ENCODE results near the gene YBEY.
A peak's percentile ranks its signal among the peaks of the same experiment; 100 is the strongest.

The YBEY gene

GRCh38 chr21:46284077-46284644 lies 2.0 kb upstream of the YBEY start:
- peak overlapping the region; percentile 2 for H3K27ac Mint-ChIP-seq
- no peaks in the 10 kb centered on the region for H3K27me3 Mint-ChIP-seq
- H3K4me3 Mint-ChIP-seq: peak overlapping the region; percentile 96
- DNase-seq (no peak), ATAC-seq (no peak)
- H3K36me3 Mint-ChIP-seq (ENCODE audit: low read depth): peaks cover 31% of the 10 kb centered on the region
- no peaks in the 10 kb centered on the region for H3K9me3 Mint-ChIP-seq
- peaks cover 49% of the 10 kb centered on the region for H3K4me1 Mint-ChIP-seq

DNA sequence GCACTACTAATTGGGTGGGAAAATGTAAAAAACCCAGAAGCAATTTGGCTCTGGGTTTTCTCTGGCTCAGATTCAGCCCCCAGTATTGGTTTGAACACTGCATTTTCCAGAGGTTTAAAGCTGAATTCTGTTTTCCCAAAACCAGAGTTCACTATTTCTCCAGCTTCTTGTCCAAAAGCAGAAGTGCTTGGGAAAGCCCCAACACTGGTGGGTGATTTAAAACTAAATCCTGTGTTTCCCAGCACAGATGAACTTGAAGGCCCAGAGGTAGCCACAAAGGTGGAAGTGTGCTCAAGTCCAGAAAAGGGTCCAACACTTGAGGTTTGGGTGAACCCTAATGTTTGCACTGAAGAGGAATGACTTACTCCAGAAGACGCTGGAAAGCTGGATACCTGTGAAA lies 1.4 kb upstream of the YBEY start:
- Mint-ChIP-seq H3K4me3 (peak overlapping the region; percentile 96), H3K27ac (peak overlapping the region; percentile 87), H3K36me3 (ENCODE audit: low read depth) (peaks cover 30% of the 10 kb centered on the region), H3K4me1 (peaks cover 50% of the 10 kb centered on the region), H3K9me3 (no peaks in the 10 kb centered on the region), H3K27me3 (no peaks in the 10 kb centered on the region)
- no peak for ATAC-seq
- DNase-seq: no peak

DNA sequence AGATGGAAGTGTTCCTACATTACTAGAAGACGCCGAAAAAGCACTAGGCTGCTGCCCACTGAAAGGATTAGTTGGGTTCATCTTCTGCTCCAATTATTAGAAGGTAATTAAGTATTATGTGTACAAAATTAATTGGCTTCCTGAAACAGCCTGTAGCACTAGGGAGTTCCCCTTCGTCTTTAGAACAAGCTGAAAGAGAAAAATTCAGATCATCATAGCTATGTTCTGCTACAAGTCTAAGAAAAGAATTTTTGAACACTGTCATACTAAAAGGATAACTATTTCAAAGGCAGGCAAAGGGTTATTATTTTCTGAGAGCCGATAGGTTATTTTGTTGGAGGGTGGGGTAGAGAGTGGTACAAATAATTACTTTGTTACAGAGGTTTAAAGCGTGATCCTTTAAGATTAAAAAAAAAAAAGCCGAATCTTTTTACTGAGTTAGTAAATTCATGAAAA lies 908 bp upstream of the YBEY start, which contains the start of gene MCM3AP:
TSS of gene MCM3AP (minus strand) at position 406 of the 456 bp plus-strand sequence. CDS start at position 81, 325 bp downstream.
- peaks cover 48% of the 10 kb centered on the region for H3K4me1 Mint-ChIP-seq
- peak within 1 kb of the TSS; percentile 94 for H3K27ac Mint-ChIP-seq
- no peaks in the 10 kb centered on the region for H3K9me3 Mint-ChIP-seq
- ATAC-seq: no peak
- peak within 1 kb of the TSS; percentile 96 for H3K4me3 Mint-ChIP-seq
- DNase-seq: no peak
- H3K27me3 Mint-ChIP-seq: no peaks in the 10 kb centered on the region
- H3K36me3 Mint-ChIP-seq (ENCODE audit: low read depth): peaks cover 27% of the 10 kb centered on the region

- Mint-ChIP-seq H3K4me1 (peaks cover 47% of the 10 kb centered on the region), H3K4me3 (peak overlapping the region; percentile 96), H3K9me3 (no peaks in the 10 kb centered on the region), H3K27me3 (no peaks in the 10 kb centered on the region), H3K36me3 (ENCODE audit: low read depth) (peaks cover 26% of the 10 kb centered on the region), H3K27ac (peak overlapping the region; percentile 94)
- DNase-seq: no peak
- ATAC-seq: no peak
These were observed 483 bp downstream of the YBEY start for GRCh38 chr21:46286648-46287002.

GRCh38 chr21:46287541-46287940 lies 1.4 kb downstream of the YBEY start:
- Mint-ChIP-seq H3K36me3 (ENCODE audit: low read depth) (peaks cover 29% of the 10 kb centered on the region), H3K9me3 (no peaks in the 10 kb centered on the region), H3K4me3 (no peak overlapping the region), H3K27ac (no peak overlapping the region), H3K27me3 (no peaks in the 10 kb centered on the region), H3K4me1 (peaks cover 42% of the 10 kb centered on the region)
- DNase-seq (no peak), ATAC-seq (no peak)

- Mint-ChIP-seq H3K27me3 (no peaks in the 10 kb centered on the region), H3K36me3 (ENCODE audit: low read depth) (peaks cover 16% of the 10 kb centered on the region), H3K9me3 (no peaks in the 10 kb centered on the region), H3K27ac (no peak overlapping the region), H3K4me1 (peaks cover 25% of the 10 kb centered on the region), H3K4me3 (no peak overlapping the region)
- DNase-seq: no peak
- no peak for ATAC-seq
These were observed 3.6 kb downstream of the YBEY start for GRCh38 chr21:46289655-46290179.

DNA sequence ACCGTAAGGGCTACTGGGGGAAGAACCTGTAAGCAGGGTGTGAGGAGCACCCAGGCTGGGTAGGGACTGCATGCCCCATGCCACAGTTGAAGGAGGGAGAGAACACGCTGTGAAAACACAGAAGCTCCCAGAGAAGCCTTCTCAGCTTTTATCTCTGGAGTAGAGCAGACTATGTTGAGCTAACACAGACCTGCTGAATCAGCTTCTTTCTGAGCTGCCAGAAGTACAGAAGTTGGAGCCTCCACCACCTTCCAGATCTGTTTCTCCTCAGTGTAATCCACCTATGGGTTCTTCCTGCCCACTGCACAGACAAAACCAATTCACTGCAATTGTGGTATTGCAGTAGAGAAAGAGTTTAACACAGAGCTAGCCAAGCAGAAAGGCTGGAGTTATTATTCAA lies 5.4 kb downstream of the YBEY start:
- H3K4me1 Mint-ChIP-seq: peaks cover 30% of the 10 kb centered on the region
- peaks cover 11% of the 10 kb centered on the region for H3K36me3 Mint-ChIP-seq (ENCODE audit: low read depth)
- H3K27me3 Mint-ChIP-seq: no peaks in the 10 kb centered on the region
- ATAC-seq (no peak), DNase-seq (no peak)
- no peak overlapping the region for H3K4me3 Mint-ChIP-seq
- no peak overlapping the region for H3K27ac Mint-ChIP-seq
- no peaks in the 10 kb centered on the region for H3K9me3 Mint-ChIP-seq

- no peaks in the 10 kb centered on the region for H3K9me3 Mint-ChIP-seq
- ATAC-seq (no peak), DNase-seq (no peak)
- H3K27ac Mint-ChIP-seq: no peak overlapping the region
- H3K4me1 Mint-ChIP-seq: peaks cover 27% of the 10 kb centered on the region
- H3K4me3 Mint-ChIP-seq: no peak overlapping the region
- peaks cover 4% of the 10 kb centered on the region for H3K27me3 Mint-ChIP-seq
- peaks cover 21% of the 10 kb centered on the region for H3K36me3 Mint-ChIP-seq (ENCODE audit: low read depth)
These were observed 8.6 kb downstream of the YBEY start for GRCh38 chr21:46294647-46295176.

DNA sequence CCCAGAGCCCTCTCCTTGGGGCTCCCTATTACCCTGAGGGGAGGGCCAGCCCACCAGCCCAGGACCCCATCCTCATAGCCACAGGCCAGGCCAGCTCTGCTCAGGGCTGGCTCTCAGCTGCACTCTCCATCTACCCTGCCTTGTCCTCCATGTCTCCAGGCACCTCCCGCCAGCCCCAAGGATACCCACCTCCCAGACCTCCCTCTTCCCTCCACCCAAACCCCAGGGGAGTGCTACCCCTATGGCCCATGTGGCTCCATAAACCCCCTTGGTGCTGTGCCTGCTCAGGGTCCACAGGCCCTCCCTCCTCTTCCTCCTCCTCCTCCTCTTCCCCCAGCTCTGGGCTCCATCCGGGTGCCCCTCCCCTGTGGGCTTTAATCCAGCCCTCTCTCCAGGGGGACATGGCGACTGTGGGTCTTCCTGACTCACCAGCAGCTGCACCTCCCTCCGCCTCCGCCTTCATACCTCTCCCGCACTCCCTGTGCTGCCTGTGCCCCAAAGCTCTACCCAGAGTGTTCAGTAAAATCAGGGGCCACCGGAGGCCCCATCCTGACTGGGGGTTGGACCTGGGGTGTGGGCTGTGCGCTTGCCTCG lies 9.1 kb downstream of the YBEY start:
- H3K27me3 Mint-ChIP-seq: peaks cover 4% of the 10 kb centered on the region
- H3K9me3 Mint-ChIP-seq: no peaks in the 10 kb centered on the region
- H3K27ac Mint-ChIP-seq: no peak overlapping the region
- peaks cover 27% of the 10 kb centered on the region for H3K4me1 Mint-ChIP-seq
- peak; percentile 33 for ATAC-seq
- H3K36me3 Mint-ChIP-seq (ENCODE audit: low read depth): peaks cover 22% of the 10 kb centered on the region
- no peak overlapping the region for H3K4me3 Mint-ChIP-seq
- no peak for DNase-seq

- DNase-seq: peak; percentile 71
- Mint-ChIP-seq H3K4me3 (peak overlapping the region; percentile 64), H3K9me3 (no peaks in the 10 kb centered on the region), H3K27ac (peak overlapping the region; percentile 81), H3K36me3 (ENCODE audit: low read depth) (peaks cover 21% of the 10 kb centered on the region), H3K27me3 (peaks cover 4% of the 10 kb centered on the region), H3K4me1 (peaks cover 23% of the 10 kb centered on the region)
- peak; percentile 78 for ATAC-seq
These were observed 10.0 kb downstream of the YBEY start for GRCh38 chr21:46295996-46296752.

GRCh38 chr21:46297338-46298271 lies 11.5 kb downstream of the YBEY start:
- H3K4me1 Mint-ChIP-seq: peaks cover 23% of the 10 kb centered on the region
- peaks cover 4% of the 10 kb centered on the region for H3K27me3 Mint-ChIP-seq
- no peak for ATAC-seq
- DNase-seq: peak; percentile 14
- no peaks in the 10 kb centered on the region for H3K9me3 Mint-ChIP-seq
- no peak overlapping the region for H3K27ac Mint-ChIP-seq
- peak overlapping the region; percentile 57 for H3K4me3 Mint-ChIP-seq
- H3K36me3 Mint-ChIP-seq (ENCODE audit: low read depth): peaks cover 15% of the 10 kb centered on the region

GRCh38 chr21:46299167-46299566 lies 13.0 kb downstream of the YBEY start:
- Mint-ChIP-seq H3K4me1 (peaks cover 23% of the 10 kb centered on the region), H3K36me3 (ENCODE audit: low read depth) (peaks cover 15% of the 10 kb centered on the region), H3K27ac (no peak overlapping the region), H3K4me3 (no peak overlapping the region), H3K9me3 (no peaks in the 10 kb centered on the region), H3K27me3 (peaks cover 4% of the 10 kb centered on the region)
- no peak for ATAC-seq
- DNase-seq: no peak

- H3K27ac Mint-ChIP-seq: no peak overlapping the region
- peaks cover 19% of the 10 kb centered on the region for H3K36me3 Mint-ChIP-seq (ENCODE audit: low read depth)
- H3K4me1 Mint-ChIP-seq: peaks cover 6% of the 10 kb centered on the region
- ATAC-seq (no peak), DNase-seq (no peak)
- no peaks in the 10 kb centered on the region for H3K9me3 Mint-ChIP-seq
- peaks cover 4% of the 10 kb centered on the region for H3K27me3 Mint-ChIP-seq
- H3K4me3 Mint-ChIP-seq: no peak overlapping the region
These were observed 15.6 kb downstream of the YBEY start for GRCh38 chr21:46301759-46302158.

DNA sequence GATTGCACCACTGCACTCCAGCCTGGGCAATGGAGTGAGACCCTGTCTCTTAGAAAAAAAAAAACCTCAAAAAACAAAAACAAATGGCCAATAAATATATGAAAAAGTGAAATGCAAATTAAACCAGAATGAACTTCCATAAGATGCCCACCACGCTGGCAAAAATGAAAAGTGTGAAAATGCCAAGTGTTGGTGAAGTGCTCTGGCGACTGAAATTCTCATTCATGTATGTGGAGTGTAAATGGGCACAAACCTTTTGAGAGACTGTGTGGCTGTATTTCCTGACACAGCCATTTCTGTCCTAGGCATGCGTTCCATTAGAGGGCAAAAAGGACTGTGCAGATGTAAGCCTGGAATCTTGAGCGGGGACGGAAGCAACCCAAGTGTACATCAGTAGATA lies 18.3 kb downstream of the YBEY start:
- peaks cover 16% of the 10 kb centered on the region for H3K36me3 Mint-ChIP-seq (ENCODE audit: low read depth)
- no peaks in the 10 kb centered on the region for H3K27me3 Mint-ChIP-seq
- no peak for DNase-seq
- ATAC-seq: no peak
- no peak overlapping the region for H3K4me3 Mint-ChIP-seq
- no peak overlapping the region for H3K27ac Mint-ChIP-seq
- H3K9me3 Mint-ChIP-seq: no peaks in the 10 kb centered on the region
- peaks cover 3% of the 10 kb centered on the region for H3K4me1 Mint-ChIP-seq
